Measurements from ENCODE around the gene CER1. TPM values are rescaled to one million over a fixed set of nuclear protein-coding genes. Genes with fewer than 3 reads are reported as not detected.
"Not testable (repeated sequence)": the region's sequence is repeated elsewhere in the genome, so short reads cannot be mapped to it uniquely, and the experiment has no call there.

CER1 gene
- total RNA-seq, 4 donors from 2014 or later: not detected

- peak; percentile 79 to 85 for DNase-seq (ENCODE audit: low spot score in 2 of 2)
- WGBS: 0% methylated on average over 1 of the region's 50 CpGs
- Histone ChIP-seq H3K36me3 (peaks cover 10% of the 10 kb centered on the region), H3K4me3 (peak within 1 kb of the TSS; percentile 72), H3K27me3 (no peaks in the 10 kb centered on the region), H3K9me3 (no peaks in the 10 kb centered on the region), H3K4me1 (peaks cover 20% of the 10 kb centered on the region), H3K27ac (peak within 1 kb of the TSS; percentile 0)
- TF ChIP-seq EP300 (IDR thresholded peaks at IDR 0.05): no peak
- TF ChIP-seq POLR2AphosphoS5 (IDR thresholded peaks at IDR 0.05): peak in 1 of 3 donors; percentile 17
Observed at GRCh38 chr9:14693251-14693861, 29.2 kb downstream of the CER1 start, which contains the start of gene ZDHHC21. Gene ZDHHC21, minus strand, starts transcription at chr9:14693432. Its CDS starts 19,092 bp downstream, at chr9:14674340.

GRCh38 chr9:14692470-14693250 is 29.9 kb downstream of the CER1 start:
- Histone ChIP-seq H3K27me3 (no peaks in the 10 kb centered on the region), H3K36me3 (peaks cover 13% of the 10 kb centered on the region), H3K4me3 (peak overlapping the region; percentile 72), H3K9me3 (no peaks in the 10 kb centered on the region), H3K4me1 (peaks cover 20% of the 10 kb centered on the region), H3K27ac (peak overlapping the region; percentile 0)
- DNase-seq (ENCODE audit: low spot score in 2 of 2): peak in 1 of 2 donors; percentile 62
- 2% methylated on average over 13 of the region's 35 CpGs for WGBS
- TF ChIP-seq EP300 (IDR thresholded peaks at IDR 0.05): no peak
- no peak for TF ChIP-seq POLR2A (IDR thresholded peaks at IDR 0.05)
- no peak for TF ChIP-seq POLR2AphosphoS5 (IDR thresholded peaks at IDR 0.05)
- TF ChIP-seq CTCF (IDR thresholded peaks at IDR 0.05): no peak

- no peak for DNase-seq (ENCODE audit: low spot score in 2 of 2)
- Histone ChIP-seq H3K27ac (no peak overlapping the region), H3K9me3 (no peaks in the 10 kb centered on the region), H3K4me1 (peaks cover 20% of the 10 kb centered on the region), H3K36me3 (peaks cover 24% of the 10 kb centered on the region), H3K4me3 (no peak overlapping the region), H3K27me3 (no peaks in the 10 kb centered on the region)
- TF ChIP-seq EP300 (IDR thresholded peaks at IDR 0.05) (no peak), POLR2AphosphoS5 (IDR thresholded peaks at IDR 0.05) (no peak), POLR2A (IDR thresholded peaks at IDR 0.05) (no peak), CTCF (IDR thresholded peaks at IDR 0.05) (no peak)
- 84% methylated on average over 7 of the region's 7 CpGs for WGBS
Observed at GRCh38 chr9:14690948-14691730, 31.4 kb downstream of the CER1 start.

GRCh38 chr9:14687042-14687719 is 35.4 kb downstream of the CER1 start:
- H3K4me1 ChIP-seq: peaks cover 14% of the 10 kb centered on the region
- H3K27me3 ChIP-seq: no peaks in the 10 kb centered on the region
- 76% methylated on average over 12 of the region's 12 CpGs for WGBS
- TF ChIP-seq POLR2A (IDR thresholded peaks at IDR 0.05) (no peak), POLR2AphosphoS5 (IDR thresholded peaks at IDR 0.05) (no peak), CTCF (IDR thresholded peaks at IDR 0.05) (no peak), EP300 (IDR thresholded peaks at IDR 0.05) (no peak)
- peaks cover 28% of the 10 kb centered on the region for H3K36me3 ChIP-seq
- H3K9me3 ChIP-seq: no peaks in the 10 kb centered on the region
- no peak for DNase-seq (ENCODE audit: low spot score in 2 of 2)
- no peak overlapping the region for H3K27ac ChIP-seq
- H3K4me3 ChIP-seq: no peak overlapping the region

- Histone ChIP-seq H3K9me3 (no peaks in the 10 kb centered on the region), H3K4me1 (peaks cover 4% of the 10 kb centered on the region), H3K4me3 (no peak overlapping the region), H3K27ac (no peak overlapping the region), H3K27me3 (no peaks in the 10 kb centered on the region), H3K36me3 (peaks cover 28% of the 10 kb centered on the region)
- no peak for TF ChIP-seq CTCF (IDR thresholded peaks at IDR 0.05)
- TF ChIP-seq POLR2AphosphoS5 (IDR thresholded peaks at IDR 0.05): no peak
- no peak for TF ChIP-seq POLR2A (IDR thresholded peaks at IDR 0.05)
- TF ChIP-seq EP300 (IDR thresholded peaks at IDR 0.05): no peak
- DNase-seq (ENCODE audit: low spot score in 2 of 2): no peak
Observed at GRCh38 chr9:14686168-14686567, 36.4 kb downstream of the CER1 start.

GRCh38 chr9:14682616-14683015 is 39.9 kb downstream of the CER1 start:
- H3K36me3 ChIP-seq: peaks cover 15% of the 10 kb centered on the region
- not testable (repeated sequence) for H3K9me3 ChIP-seq; H3K27me3 ChIP-seq; H3K4me1 ChIP-seq; H3K4me3 ChIP-seq; DNase-seq (ENCODE audit: low spot score in 2 of 2); H3K27ac ChIP-seq
- 89% methylated on average over 4 of the region's 4 CpGs for WGBS

Data from suprapubic skin (tissue), 4 donors.